VCaP (cell line): ENCODE results near the gene SCARF1.

Source experiments
- H3K27ac ChIP-seq: fragments of 450-650 bp; 2 replicates; pipeline ENCODE4 v1.5.1; 2017
- CTCF ChIP-seq: fragments of 450-650 bp; conservative IDR thresholded peaks from 2 replicates; pipeline ENCODE4 v1.5.1; 2017; ENCODE audit warnings: mild to moderate bottlenecking, moderate library complexity

The SCARF1 gene

GRCh38 chr17:1601571-1601970, 44.0 kb downstream of the SCARF1 start:
- H3K27ac ChIP-seq: no peak overlapping the region
- TF ChIP-seq CTCF: no peak

DNA sequence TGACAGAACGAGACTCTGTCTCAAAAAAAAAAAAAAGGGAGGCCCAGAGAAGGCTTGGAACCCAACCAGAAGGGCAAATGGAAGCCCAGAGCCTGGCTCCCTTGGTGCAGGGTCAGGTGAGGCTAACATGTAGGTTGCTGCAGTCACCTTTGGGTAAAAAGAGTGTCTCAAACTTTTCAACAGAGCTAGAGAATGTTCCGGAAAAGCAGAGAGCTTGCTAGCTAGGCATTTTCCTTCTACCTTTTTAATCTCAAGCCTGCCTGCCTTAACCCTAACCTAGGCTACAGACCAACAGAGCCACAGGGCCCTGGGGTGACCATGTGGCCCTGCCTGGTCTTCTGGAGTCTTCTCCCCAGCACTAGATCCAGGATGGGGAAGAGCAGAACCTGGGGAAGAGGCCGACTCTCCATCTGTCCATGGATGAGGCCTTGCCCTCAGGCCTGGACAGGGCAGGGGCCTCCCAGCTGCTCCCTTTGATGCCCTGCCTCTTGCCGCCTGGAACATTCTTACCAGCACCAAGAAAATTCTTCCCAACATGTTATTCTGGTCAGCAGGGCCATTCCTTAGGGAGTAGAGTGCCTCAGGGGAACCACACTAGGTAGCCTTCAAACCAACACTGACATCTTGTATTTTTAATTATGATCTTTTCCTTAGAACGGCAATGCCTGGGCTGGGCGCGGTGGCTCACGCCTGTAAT, 47.0 kb downstream of the SCARF1 start:
- TF ChIP-seq CTCF: no peak
- peak overlapping the region; percentile 100 for H3K27ac ChIP-seq

- no peak for TF ChIP-seq CTCF
- H3K27ac ChIP-seq: peak overlapping the region; percentile 100
Measured at GRCh38 chr17:1597861-1598342, 47.6 kb downstream of the SCARF1 start.

DNA sequence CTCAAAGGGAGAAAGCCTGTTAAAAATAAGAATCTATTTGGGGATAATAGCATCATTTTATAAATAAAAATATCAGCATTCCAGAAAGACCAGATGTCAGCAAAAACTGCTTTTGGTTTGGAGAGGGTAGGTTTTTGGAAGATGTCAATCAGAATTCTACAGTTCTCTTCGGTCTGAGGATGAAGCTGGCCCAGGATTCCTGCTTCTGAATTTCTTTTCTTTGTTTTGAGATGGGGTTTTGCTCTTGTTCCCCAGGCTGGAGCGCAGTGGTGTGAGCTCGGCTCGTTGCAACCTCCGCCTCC, 52.0 kb downstream of the SCARF1 start:
- no peak for TF ChIP-seq CTCF
- H3K27ac ChIP-seq: peak overlapping the region; percentile 49

DNA sequence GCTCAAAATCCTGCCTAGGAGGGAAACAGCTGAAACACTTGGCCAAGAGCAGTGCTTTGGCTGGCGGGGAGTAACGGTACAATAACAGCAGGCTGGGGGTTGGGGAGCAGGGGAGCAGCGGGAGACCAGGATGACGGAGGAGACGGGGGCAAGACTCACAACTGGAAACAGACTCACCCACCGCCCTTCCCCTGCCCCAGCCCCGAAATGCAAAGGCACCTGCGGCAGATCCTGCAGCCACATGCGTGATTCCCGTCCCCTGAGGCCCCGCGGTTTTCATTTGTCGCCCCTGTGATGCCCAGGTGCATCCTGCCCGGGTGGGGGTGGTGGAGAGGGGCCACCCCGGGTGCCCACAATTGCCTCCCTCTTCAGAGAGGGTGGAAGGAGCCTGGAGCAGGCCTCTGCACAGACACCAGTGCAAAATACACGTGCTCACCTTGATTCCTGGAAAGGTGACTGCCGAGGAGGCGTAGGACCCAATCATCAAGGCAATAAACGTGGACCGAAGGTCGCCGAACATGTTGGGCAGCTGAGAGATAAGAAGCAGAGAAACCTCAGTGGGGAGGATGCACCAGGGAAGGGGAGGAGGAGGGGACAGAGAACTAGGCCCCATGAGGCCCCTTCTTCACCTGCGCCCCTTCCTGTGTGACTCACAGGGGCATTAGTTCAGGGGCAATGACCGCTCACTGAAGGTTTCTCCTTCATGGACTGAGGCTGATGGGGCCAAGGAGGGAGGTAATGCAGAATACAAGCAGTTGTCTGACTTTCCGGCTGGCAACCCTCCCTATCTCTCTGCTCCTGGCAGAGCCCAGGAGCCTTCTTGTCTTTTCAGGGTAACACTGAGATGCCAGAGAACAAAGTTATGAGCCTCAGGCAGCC, 52.5 kb downstream of the SCARF1 start:
- TF ChIP-seq CTCF: no peak
- H3K27ac ChIP-seq: peak overlapping the region; percentile 49

DNA sequence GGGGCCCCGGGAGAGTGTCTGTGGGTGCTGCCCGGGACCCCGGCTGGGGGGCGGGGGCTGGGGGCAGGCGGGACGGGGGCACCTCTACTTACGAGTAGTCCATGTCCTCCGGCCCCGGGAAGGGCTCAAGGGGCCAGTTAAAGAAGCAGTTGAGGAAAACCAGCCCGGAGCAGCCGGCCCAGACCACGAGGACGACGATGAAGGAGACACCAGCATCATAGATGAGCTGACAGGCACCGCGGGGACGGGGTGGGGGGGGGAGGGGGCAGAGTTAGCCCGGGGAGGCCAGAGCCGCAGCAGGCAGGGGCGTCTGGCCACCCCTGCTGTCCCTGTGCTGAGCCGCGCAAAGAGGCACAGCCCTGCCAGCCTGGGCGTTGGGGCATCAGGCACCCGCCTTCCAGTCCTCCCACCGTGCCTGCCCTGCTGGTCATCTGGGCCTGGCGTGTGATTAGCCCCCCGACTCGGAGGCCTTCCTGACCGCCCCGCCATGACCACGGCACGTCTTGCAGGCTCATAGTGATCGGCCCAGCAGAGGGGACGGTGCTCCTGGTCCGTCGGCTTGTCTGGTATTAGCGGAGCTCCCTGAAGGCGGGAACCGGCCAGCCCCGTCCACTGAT, 54.0 kb downstream of the SCARF1 start:
- no peak overlapping the region for H3K27ac ChIP-seq
- no peak for TF ChIP-seq CTCF
